ENCODE measurements around the gene CYFIP1. TPM values are rescaled to one million over a fixed set of nuclear protein-coding genes. Genes with fewer than 3 reads are reported as not detected.

The CYFIP1 gene
- total and polyA plus RNA-seq, 2 of the 13 experiments (the other 11 are each of a cell fraction or from before 2014, with no cell fraction given) = 38.1 to 58.3 TPM

DNA sequence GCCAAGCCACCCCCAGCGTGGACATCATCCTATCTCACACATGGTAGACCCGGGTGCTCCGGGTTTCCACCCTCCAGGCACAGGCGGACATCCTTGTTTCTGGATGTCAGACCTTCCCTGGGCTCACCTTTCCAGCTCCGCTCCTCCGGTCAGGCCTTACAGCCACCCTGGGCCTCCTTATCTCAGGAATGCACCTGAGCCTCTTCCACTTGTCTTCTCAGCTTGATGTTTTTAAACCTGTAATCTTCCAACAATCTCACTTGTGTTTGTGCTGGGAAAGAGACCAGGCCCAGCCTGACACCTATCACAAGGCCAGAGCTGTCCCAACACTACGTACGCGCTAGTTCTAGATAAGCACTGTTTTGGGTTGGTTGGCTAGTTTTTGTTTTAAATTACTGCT lies 87.8 kb downstream of the CYFIP1 start (continued):
- no peak for TF ChIP-seq MED13 (CRISPR knock-in tag; IDR thresholded peaks at IDR 0.05)
- no peak for TF ChIP-seq ZNF619 (CRISPR knock-in tag; IDR thresholded peaks at IDR 0.05)
- TF ChIP-seq CHCHD3 (CRISPR knock-in tag; IDR thresholded peaks at IDR 0.05) = no peak

GRCh38 chr15:22891426-22892210 lies 88.5 kb downstream of the CYFIP1 start:
- ATAC-seq (no peak), FAIRE-seq (no peak), DNase-seq (ENCODE audit: low spot score) (no peak)
- CTCF ChIA-PET (ENCODE audit: low intra/inter-chr PET ratio, low total read pairs) = no interaction called here
- 94% methylated on average over 27 of the region's 33 CpGs for WGBS (ENCODE audit: low lambda C conversion rate)
- H2AFZ ChIP-seq (ENCODE audit: low read length) = no peak overlapping the region
- POLR2A ChIA-PET = no interaction called here
- H3K4me2 ChIP-seq (ENCODE audit: low read depth, low read length) = no peak overlapping the region
- H3K27ac ChIP-seq (ENCODE audit: extremely low read length, insufficient read depth, low read length) = no peak overlapping the region
- no peak overlapping the region for H3K4me3 ChIP-seq (replicated peaks in 1 of 3; ENCODE audit: insufficient read depth in 1 of 3, low read depth in 2 of 3, low read length in 3 of 3)
- no TSS peak for BruUV-seq (replicated peaks)
- H3K27me3 ChIP-seq (ENCODE audit: control insufficient read depth in 1 of 2, insufficient read depth in 2 of 2, low read length in 2 of 2) = no peaks in the 10 kb centered on the region
- H3K36me3 ChIP-seq (replicated peaks in 1 of 2; ENCODE audit: control insufficient read depth in 1 of 2, insufficient read depth in 2 of 2, low read length in 2 of 2) = peaks cover 12 to 28% of the 10 kb centered on the region in 2 experiments; a peak in 4 of 5 replicates
- H3K79me2 ChIP-seq (ENCODE audit: insufficient read depth, low read length) = no peaks in the 10 kb centered on the region
- H3K9me3 ChIP-seq (ENCODE audit: low read length) = no peaks in the 10 kb centered on the region
- H3K4me1 ChIP-seq (ENCODE audit: insufficient read depth, low read length) = no peaks in the 10 kb centered on the region
- in situ Hi-C loops (cut with HindIII; ENCODE audit: extremely low pct_ligation_motif_present, low pct_unique_long_range_greater_than_20kb) (no loop called here), intact Hi-C loops (cut with micrococcal nuclease; ENCODE audit: unreplicated experiment) (no loop called here)
- TF ChIP-seq TBP (CRISPR knock-in tag; IDR thresholded peaks at IDR 0.05) = no peak
- TF ChIP-seq, protein P1, sequence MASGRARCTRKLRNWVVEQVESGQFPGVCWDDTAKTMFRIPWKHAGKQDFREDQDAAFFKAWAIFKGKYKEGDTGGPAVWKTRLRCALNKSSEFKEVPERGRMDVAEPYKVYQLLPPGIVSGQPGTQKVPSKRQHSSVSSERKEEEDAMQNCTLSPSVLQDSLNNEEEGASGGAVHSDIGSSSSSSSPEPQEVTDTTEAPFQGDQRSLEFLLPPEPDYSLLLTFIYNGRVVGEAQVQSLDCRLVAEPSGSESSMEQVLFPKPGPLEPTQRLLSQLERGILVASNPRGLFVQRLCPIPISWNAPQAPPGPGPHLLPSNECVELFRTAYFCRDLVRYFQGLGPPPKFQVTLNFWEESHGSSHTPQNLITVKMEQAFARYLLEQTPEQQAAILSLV (CRISPR knock-in tag; IDR thresholded peaks at IDR 0.05; ENCODE audit: borderline replicate concordance) = no peak
- TF ChIP-seq ZNF574 (CRISPR knock-in tag; IDR thresholded peaks at IDR 0.05) = no peak
- no peak overlapping the region for H3K9ac ChIP-seq (ENCODE audit: insufficient read depth, low read depth, low read length)
- H4K20me1 ChIP-seq (ENCODE audit: insufficient read depth, low read length) = no peaks in the 10 kb centered on the region
